HG03342 (cell line): ENCODE data around the gene MYOG.

ENCODE experiments used
- ATAC-seq: cut with Tn5 transposase; IDR thresholded peaks from one replicate; pipeline ENCODE4 v1.9.1; 2021; ENCODE audit warnings: mild to moderate bottlenecking, moderate library complexity; ENCODE audit not compliant: unreplicated experiment

The MYOG gene

DNA sequence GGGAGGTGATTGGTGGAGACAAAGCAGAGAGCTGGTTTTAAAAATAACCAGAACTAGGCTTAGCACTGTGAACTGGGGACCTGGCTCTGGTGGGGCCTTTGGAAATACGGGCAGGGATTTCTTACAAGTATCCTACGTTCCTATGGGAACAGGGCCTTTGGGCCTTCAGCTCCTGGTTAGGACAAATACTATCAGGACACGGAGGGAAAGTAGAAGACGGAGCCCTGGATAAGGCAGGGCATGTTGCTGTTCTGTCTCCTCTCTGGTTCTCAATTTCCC, 5.3 kb upstream of the MYOG start:
- no peak for ATAC-seq

DNA sequence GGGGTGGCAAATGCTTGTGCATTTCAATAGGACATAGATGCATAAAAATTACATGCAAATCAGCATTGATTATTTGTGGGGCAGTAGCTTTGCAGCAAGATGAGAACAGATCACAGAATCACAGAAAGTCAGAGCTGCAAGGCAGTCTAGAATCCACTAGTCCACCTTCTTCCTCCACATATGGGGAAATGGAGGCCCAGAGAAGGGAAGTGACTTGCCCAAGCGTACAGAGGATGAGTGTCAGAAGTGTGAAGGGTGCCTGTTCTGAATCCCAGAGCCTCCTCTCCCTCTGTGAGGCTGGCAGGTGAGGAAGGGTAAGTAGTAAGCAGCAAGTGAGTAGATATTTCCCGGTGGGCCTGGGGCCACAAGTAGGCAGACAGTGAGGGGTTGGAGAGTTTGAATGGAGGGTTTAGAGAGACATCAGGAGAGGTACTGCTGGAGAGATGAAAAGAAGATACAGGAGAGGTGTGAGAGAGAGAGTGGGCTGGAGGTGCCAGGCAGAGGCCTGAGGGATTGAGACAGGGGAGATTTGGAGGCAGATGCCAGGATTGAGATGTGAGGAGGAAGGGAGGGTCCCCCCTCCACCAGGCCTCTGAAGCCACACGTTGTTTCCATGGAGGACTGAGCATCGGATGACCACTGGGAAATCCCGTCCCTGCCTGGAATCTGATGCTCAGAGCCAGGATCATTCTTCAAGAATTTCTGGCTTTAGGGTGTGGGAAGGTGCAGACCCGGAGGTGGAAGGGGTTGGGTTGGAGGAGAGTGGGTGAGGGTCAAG, 4.8 kb upstream of the MYOG start:
- no peak for ATAC-seq

DNA sequence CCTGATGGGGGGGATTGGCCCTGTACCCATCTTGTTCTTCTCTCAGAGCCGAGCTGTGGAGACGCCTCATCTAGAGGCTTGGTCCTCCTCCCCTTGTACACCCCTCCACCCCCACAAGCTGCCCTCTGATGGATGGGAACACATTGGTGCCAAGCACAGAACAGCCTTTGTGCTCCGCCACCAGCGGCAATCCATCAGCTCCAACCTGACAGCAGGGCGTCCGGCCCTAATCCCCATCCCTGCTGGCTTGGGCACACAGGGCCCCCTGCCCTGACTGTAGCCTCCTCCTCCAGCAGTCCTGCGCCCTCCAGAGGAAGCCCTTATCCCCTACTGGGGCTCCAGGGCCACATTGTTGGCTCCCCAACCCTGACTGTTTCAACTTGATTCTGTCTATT, 3.8 kb upstream of the MYOG start:
- ATAC-seq = no peak

DNA sequence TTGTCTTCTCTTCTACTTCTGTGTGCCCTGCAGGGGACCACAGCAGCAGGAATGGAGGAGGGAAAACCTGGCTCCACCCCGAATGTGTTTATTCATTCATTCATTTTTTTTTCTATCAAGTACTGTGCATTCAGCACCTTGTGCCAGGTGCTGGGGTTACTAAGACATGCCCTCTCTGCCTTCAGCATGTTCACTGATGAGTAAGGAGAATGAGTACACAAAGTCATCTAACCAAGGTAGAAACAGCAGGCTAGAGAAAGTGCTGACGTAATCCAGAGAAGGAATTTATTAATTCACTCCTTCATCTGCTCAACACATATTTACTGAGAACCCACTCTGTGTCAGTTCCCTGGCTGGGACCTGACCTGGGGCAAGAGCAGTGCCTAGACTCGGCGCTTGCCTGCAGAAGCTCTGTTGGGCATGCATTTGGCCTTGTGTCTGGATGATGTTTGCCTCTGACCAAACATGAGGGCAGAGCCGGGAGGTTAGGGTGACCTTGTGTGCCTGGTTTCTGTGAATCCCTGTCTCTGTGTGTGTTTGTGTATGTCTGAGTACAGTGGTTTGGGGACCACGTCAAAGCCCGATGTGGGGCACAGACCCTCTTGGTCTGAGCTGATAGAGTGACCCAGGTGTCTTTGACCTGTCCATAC, 3.3 kb upstream of the MYOG start:
- ATAC-seq = no peak

DNA sequence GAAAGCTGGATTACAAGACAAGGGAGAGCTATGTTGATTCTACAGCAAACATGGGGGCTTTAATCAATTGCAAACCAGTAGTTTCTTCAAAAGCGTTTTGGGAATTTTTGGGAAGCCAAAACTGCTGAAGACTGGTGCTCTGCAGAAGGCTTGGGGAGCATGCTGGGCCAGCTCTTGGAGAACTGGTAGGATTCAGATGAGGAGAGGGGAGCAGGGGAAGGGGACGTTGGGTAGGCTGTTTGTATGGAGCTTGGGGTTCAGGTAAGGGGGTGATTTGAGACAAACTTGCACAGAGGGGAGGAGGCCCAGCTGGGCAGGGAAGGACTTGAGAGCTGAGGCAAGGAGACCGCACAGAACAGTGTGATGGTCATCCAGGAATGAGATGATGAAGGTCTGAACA, 2.6 kb upstream of the MYOG start:
- ATAC-seq = no peak

DNA sequence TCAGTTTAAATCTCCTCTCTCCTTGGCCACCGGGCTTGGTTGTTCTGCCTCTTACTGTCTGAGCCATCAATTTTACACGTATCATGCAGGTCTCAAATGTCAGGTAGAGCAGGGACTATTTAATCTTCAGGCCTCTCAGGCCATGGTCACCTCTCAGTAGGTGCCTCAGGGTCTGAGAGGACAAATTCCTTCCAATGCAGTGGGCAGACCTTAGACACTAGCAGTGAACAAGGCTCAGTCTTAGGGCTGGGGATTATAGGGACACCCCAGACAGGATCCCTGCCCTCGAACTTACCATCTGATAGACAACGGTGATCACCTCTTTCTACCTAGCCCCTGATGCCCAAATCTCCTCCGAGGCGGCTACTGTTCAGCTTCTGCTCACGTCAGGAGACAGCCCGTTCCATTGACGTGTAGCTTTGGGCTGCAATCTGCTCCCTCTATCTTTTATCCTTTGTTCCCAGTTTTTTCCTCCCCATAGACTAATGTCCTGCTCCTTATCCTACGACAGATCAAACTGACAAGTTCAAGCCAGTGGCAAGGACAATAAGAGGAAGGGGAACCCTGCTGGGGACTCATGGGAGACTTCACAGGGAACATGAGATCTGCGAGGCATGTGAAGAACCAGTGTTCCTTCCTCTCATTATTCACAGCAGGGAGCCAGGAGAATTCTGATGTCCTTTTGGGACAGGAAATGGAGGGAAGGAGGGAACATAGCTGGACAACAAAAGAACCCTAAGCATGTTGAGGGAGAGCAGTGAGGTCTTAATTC, 1.4 kb upstream of the MYOG start:
- ATAC-seq = no peak

DNA sequence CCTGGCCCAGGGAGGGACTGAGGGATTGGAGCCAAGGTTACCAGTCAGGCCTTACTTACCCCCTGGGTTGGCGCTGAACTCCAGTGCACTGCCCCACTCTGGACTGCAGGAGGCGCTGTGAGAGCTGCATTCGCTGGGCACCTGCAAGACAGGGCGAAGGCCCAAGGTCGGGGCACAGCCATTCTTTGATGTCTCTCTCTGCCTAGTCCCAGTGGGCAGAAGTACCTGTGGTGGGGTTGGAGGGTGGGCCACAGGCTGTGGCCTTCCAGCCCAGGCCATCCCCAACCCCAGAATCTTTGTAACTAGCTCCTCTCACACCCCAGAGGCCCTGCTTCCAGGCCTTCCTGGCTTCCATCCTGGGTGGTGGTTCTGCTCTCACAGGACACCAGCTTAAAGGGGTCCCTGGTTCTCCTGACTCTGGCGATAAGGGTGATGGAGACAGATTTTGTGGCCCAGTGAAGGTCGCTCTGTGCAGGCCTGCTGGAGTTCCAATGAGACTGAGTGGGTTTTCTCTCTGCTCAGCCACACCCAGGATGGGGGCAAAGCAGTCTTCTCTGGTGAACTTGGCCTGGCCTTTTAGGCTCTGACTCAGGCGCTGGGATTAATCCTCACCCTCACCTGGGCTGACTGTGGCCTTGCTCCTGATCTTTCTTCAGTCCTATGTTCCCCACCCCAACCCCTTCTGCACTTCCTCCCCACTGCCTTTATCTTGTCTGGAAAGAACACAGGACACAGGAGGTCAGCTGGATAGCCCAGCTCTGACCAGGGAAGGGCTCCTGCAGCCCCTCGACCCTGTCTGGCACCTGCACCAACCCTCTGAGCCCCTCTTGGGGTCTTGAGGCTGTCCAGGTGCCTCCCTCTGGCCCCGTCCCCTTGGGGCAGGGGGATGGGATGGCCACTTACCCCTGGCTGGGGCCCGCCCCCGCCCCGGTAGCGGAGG, 954 bp downstream of the MYOG start:
- ATAC-seq = no peak

DNA sequence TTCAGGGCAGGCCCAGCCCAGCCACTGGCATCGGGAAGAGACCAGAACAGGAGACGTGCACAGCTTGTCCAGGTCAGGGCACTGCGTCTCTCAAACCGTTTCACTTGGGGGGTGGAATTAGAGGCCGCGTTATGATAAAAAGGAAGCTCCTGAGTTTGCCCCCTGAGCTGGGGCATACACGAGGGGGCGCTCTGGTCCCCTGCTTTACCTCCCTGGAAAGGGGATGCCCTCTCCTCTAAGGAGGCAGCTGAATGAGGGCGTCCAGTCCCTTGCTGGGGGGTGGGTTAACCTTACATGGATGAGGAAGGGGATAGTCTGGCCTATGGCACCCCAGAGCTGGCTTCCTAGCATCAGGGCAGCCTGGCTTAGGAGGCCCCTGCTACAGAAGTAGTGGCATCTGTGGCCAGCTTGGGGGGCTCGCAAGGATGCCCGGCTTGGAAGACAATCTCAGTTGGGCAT, 2.3 kb downstream of the MYOG start:
- no peak for ATAC-seq

DNA sequence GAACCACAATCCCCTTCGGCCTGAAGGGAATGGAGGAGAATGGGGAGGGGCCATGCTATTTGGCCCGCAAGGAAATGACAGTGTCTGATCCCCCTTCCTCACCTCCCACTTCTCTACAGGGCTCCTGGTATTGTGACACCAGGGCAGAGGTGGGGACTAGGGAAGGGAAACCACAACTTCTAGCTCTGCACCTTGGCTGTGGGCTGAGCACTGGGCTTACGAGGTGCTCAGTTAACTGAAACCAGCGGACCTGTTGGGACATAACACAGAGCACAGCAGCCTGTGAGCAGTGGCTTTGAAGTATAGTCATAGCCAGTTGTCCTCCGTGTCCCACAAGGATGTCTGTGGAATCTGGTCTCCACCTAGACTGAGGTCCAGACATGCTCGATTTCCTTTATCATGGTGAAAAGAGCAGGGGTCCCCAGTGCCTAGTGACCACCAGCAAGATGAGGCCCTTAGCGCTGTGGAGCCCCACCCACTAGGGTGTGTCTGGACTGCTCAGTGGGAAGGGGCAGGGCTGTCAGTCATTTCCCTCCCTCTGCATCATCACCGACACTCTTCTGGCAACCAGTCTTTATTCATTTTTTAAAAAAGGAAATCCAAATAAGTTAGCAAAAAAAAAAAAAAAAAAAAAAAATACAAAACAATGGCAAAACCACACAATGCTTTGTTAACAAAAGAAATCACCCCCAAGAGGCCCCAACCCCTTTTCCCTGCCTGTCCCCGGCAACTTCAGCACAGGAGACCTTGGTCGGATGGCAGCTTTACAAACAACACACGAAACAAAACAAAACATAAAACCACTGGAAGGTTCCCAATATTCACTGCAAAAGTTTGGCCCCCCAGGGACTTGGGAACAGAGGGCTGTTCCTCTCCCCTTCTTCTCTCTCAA, 3.0 kb downstream of the MYOG start:
- ATAC-seq = no peak

DNA sequence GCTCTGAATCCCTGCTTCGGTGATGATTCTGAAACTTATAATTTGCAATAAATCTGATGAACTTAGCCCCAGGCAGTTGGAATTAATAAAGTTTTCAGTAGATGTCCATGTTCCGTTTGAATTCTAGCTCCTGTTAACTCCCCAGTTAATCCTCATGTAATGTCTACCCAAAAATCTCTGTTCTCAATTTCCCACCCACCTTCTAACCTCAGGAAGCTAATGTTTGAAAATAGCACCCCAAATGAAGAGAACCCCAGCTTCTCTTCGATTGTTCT, 3.6 kb downstream of the MYOG start:
- no peak for ATAC-seq

DNA sequence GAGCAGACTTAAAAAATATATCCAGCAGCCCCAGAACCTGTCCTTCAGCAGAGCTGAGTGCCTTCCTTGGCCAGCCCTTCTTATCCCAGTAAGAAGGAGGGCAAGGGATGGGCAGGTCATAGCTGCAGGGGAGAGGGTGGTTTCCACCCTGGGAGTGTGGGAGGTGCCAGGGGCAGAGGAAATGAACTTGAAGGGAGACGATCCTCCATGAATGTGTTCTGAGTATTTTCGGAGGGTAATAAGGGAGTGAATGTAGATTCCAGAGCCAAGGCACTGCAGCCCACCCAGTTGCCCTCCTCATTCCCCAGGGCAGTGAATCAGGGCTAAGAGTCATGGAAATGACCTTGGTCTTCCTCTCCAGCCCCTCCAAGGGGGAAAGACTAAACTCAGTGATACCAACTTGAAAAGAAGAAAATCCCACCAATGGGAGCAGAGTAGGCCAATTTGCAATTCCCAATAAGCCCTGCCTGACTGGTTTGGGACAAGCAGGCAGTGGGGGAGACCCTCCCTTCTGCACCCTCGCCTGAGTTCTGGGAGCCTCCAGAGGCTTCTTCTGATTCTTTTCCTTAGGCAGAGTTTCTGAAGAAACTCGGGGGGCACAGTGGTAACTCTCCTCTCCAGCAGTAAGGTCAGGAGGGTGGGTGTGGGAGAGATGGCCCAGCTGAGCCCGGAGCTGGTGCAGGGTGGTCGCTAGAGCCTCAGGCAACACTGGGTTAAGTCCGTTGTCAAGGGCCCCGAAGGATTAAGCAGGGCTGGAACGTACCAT, 4.2 kb downstream of the MYOG start:
- no peak for ATAC-seq

DNA sequence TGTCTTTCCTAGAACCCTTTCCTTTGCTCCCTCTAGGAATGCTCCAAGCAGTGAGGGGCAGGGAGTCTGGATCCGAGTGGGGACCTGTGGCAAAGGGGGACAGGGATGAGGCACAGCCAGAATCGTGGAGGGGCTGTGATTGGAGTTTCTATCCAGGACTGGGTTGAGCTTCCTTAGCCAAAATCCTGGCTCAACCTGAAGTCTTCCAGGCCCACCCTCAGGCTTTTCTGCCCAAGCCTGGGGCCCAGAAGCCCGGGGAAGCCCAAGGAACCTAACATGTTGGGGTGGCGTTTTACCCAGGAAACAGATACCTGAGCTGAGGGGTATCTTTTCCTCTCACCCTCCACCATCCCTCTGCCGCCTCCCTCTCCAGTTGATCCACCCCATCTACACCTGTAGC, 5.4 kb downstream of the MYOG start:
- no peak for ATAC-seq

DNA sequence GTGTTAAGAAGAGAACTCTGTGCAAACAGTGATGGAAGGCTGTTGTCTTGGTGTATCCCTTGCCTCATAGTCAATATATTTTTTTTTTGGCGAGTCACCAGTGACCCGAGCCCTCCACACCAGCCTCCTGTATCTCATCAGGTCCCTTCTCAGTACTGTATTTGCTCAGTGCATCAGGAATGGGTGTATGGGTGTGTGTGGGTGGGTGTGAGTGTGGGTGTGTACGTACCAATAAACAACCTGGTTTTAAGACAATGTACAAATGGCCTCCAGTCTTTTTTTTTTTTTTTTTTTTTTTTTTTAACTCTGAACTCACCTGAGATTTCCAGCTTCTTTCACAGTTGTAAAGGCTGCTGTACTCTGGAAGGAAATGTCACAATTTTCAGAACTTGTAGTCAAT, 7.3 kb downstream of the MYOG start:
- no peak for ATAC-seq

DNA sequence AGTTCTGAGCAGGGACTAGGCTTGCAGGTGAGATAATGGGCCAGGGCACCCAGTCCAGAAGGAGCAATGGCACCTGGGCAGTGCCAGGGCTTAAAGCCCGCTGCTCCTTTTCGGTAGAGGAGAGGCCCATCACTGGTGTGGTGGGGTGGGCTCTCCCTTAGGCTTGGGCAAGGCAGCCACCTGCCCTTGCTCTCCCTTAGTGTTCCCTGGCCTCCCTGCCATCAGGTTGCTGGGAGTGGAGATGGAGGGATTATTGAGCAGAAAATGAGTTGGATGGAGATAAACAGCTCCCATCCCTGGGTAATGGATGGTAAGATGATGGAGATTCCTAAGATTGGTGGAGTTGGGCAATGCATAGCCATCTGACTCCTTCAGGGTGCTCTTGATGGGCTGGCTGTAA, 7.9 kb downstream of the MYOG start:
- no peak for ATAC-seq

DNA sequence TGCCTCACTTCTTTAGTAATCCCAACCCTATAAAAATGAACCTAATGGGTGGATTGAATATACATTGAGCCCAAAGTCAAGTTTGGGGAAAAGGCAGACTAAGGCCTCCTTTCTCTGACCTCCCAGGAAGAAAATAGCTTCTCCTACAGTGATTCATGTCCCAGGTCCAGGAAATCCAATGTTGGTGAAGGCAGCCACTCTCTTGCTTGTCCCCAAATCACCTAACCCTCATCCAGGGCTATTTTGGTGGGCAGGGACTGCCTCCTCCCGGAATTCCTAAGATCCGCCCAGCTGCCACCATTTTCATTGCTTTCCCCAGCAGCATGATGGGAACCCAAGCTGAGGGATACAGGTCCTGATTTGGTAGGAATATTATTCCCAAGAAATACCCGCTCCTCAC, 8.4 kb downstream of the MYOG start:
- no peak for ATAC-seq

DNA sequence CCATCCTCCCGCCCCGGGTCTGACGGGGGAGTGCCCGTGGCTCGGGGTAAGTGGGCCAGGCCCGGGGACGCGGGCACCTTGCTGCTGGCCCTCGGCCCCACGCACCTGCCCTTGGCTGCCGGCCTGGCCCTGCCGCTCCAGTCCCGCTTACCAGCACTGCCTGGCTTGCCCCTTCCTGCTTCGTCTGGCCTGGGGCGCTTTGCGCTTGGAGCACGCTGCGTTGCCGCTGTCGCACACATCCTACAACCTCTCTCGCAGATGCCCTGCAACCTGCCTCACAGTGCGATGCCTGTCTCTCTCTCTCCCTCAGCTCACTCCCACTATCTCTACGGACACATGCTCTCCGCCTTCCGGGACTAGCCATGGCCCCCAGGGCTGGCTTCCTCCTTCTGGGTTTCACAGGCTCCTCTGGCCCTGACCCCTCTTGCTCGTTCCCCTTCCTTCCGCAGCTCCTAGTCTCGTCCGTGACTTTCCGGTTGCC, 9.7 kb downstream of the MYOG start:
- ATAC-seq = no peak

DNA sequence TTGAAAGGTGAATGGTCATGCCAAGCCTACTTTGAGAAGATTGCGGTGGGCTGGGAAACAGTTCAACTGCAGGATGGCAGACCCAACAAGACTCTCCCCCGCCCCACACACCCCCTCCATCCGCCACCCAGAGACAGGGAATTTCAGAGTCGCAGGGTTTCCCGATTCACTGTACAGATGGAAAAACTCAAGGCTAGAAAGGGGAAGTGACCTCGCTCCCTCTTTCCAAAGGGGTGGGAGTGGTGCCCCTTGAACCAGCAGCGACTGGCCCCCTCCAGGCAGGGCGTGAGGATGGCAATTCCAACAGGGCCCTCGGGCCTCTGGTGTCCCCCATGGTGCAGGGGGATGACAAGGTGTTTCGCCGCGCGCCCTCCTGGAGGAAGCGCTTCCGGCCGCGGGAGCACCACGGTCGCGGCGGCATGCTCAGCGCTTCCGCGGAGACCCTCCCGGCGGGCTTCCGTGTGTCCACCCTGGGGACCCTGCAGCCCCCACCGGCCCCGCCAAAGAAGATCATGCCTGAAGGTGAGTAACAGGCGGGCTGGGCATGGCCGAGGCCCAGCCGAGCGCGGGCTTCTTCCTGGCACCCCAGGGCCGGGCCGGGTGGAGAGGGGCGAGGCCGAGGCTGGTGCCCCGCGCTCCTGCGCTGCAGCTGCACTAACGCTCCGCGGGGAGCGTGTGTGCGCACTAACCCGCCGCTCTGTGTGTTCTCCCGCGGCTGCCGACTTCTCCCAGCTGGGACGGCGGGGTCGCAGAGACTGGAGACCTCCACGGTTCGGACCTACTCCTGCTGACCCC, 10.4 kb downstream of the MYOG start:
- no peak for ATAC-seq

DNA sequence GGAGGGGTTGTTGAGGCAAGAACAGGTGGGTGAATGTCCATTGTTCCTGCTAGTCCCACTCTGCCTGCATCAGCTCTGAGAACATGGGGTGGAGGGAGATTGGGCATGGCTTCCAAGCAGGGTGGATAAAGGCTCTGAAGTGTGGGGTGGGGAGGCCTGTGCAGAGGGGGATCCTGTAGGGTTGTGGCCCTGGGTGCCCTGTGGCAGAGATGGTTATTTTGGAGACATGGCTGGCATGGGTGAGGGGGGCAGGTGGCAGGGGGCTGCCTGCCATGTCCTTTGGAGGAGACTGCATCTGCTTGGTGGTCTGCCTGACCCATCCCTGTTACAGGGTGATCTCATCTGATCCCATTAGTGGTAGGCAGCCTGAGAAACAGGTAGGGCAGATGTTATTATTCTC, 11.2 kb downstream of the MYOG start:
- no peak for ATAC-seq

DNA sequence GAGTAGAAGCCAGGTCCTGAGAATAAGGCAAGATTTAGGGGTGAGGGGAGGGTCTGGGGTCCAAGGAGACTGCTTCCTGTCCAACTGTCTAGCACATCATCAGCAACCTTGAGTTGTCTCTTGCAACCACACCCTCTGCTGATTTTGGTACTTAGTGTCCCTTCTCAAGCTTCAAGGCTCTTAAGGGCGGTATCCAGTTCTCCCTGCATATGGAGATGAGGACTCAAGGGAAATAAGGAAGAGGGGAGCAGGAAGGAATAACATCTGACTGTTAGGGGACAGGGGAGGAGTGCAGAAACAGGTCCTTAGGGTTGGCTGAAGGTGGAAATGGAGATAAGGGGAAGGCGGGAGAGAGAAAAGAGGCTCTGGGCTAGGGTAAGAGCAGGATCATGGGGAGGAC, 12.3 kb downstream of the MYOG start:
- ATAC-seq = no peak
